PC-9 (cell line): ENCODE results near the gene RBP5. TPM values are rescaled to one million over a fixed set of nuclear protein-coding genes. Genes with fewer than 3 reads are reported as not detected.

ENCODE experiments used
- BruUV-seq: library from RNA; stranded (reverse); fragments of 400-500 nt; replicated peaks from 2 replicates; lab custom pipeline; 2021; lab: Mats Ljungman, UMichigan
- CTCF ChIA-PET: fragments of 300-600 bp; sonication (Branson Sonifier 250); formaldehyde crosslinking; loops from one replicate; lab custom pipeline; 2022; ENCODE audit warnings: antibody characterized with exemption; lab: Charles Lee
- POLR2A ChIA-PET: fragments of 300-600 bp; sonication (Branson Sonifier 250); formaldehyde crosslinking; loops from one replicate; lab custom pipeline; 2022; ENCODE audit warnings: antibody characterized with exemption; ENCODE audit not compliant: unreplicated experiment; lab: Charles Lee
- DNase-seq, 2 experiments: peaks; one replicate each; pipeline versions ENCODE4 v3.0.0 to v3.0.0-alpha.2; 2015 to 2022; ENCODE audit warnings: mixed read lengths in 1 of 2
- H2AFZ ChIP-seq: fragments of 200-600 bp; sonication (generic); 2 replicates; pipeline ENCODE4 v1.8.1; 2017; ENCODE audit warnings: antibody characterized with exemption
- H3F3A ChIP-seq: fragments of 200-600 bp; sonication (generic); 2 replicates; pipeline ENCODE4 v1.8.1; 2017; ENCODE audit warnings: antibody characterized with exemption, mild to moderate bottlenecking, low read depth; ENCODE audit not compliant: insufficient read depth
- H3K27ac ChIP-seq: fragments of 200-600 bp; sonication (generic); 2 replicates; pipeline ENCODE4 v1.6.1; 2016; ENCODE audit warnings: mixed run types
- H3K27me3 ChIP-seq: fragments of 200-600 bp; sonication (generic); 2 replicates; pipeline ENCODE4 v1.6.1; 2016; ENCODE audit warnings: low read depth, mixed run types; ENCODE audit not compliant: insufficient read depth
- H3K36me3 ChIP-seq: fragments of 200-600 bp; sonication (generic); 2 replicates; pipeline ENCODE4 v1.6.1; 2016; ENCODE audit warnings: low read depth, mixed run types
- H3K4me1 ChIP-seq: fragments of 200-600 bp; sonication (generic); replicated peaks from 2 replicates; pipeline ENCODE4 v1.6.1; 2016; ENCODE audit warnings: mixed run types; ENCODE audit not compliant: insufficient read depth
- H3K4me2 ChIP-seq: fragments of 200-600 bp; sonication (generic); 2 replicates; pipeline ENCODE4 v1.6.1; 2017; ENCODE audit warnings: mixed run types
- H3K4me3 ChIP-seq: fragments of 200-600 bp; sonication (generic); 2 replicates; pipeline ENCODE4 v1.6.1; 2016; ENCODE audit warnings: mixed run types
- H3K79me2 ChIP-seq: fragments of 200-600 bp; sonication (generic); 2 replicates; pipeline ENCODE4 v1.6.1; 2017; ENCODE audit warnings: low read depth, mixed run types
- H3K9me2 ChIP-seq: fragments of 200-600 bp; sonication (generic); 2 replicates; pipeline ENCODE4 v1.8.1; 2017; ENCODE audit warnings: mild to moderate bottlenecking; ENCODE audit not compliant: insufficient read depth
- H3K9me3 ChIP-seq: fragments of 200-600 bp; sonication (generic); 2 replicates; pipeline ENCODE4 v1.8.1; 2016; ENCODE audit warnings: low read depth; ENCODE audit not compliant: insufficient read depth
- H4K20me1 ChIP-seq: fragments of 200-600 bp; sonication (generic); 2 replicates; pipeline ENCODE4 v1.8.1; 2017; ENCODE audit not compliant: insufficient read depth
- EZH2 ChIP-seq: fragments of 200-600 bp; sonication (generic); IDR thresholded peaks from 2 replicates; pipeline ENCODE4 v1.8.0; 2017; ENCODE audit warnings: antibody characterized with exemption, low read depth
- intact Hi-C: fragments of 100-400 bp; cut with micrococcal nuclease; formaldehyde crosslinking; loops from one replicate; pipeline ENCODE4 v1.10.0; 2022; ENCODE audit not compliant: unreplicated experiment
- total RNA-seq: library from RNA; stranded (reverse); gene quantifications from 2 replicates; pipeline ENCODE4 v1.2.3, GENCODE V29; 2021
- TF ChIP-seq, protein P1 (sequence below): fragments of 200-600 bp; sonication (generic); conservative IDR thresholded peaks from 2 replicates; pipeline ENCODE4 v1.6.1; 2017; ENCODE audit warnings: mixed run types, antibody characterized with exemption, mild to moderate bottlenecking, moderate library complexity

The RBP5 gene
- total RNA-seq, 1 experiment from 2014 or later: 0.74 TPM

DNA sequence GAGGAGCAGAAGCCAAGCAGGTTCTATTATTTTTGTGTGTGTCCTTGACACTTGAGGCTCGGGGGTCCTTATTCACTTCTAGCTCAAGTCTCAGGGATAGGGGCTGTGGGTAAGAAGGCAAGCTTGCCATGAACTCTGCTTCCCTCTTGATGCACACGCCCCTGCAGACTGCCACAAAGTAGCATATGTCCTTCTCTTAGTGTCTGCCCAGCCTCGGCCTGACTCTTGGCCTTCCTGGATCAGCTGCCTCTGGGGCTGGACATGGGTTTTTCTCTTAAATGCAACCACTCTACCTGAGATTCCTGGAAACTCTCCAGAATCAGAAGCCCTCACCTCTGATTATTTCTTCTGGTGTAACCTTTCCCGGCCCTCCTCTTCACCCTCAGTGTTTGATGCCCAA lies 32.6 kb upstream of the RBP5 start:
- H2AFZ ChIP-seq: no peak overlapping the region

DNA sequence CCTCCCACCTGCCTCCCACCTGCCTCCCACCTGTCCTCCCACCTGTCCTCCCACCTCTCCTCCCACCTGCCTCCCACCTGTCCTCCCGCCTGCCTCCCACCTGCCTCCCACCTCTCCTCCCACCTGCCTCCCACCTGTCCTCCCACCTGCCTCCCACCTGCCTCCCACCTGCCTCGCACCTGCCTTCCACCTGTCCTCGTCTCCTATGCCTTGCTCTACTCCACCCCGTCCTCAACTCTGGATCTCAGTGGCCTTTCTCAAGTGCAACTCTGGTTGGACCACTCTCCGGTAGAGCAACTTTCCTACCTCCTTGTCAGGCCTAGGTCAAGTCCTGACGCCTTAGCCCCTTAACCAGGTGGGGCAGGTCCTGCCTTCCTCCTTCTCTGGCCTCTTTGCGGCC lies 31.5 kb upstream of the RBP5 start:
- Histone ChIP-seq H3K79me2 (no peaks in the 10 kb centered on the region), H2AFZ (no peak overlapping the region), H3K27ac (no peak overlapping the region), H3K4me3 (no peak overlapping the region), H3K9me3 (no peaks in the 10 kb centered on the region), H3K4me1 (peaks cover 17% of the 10 kb centered on the region), H4K20me1 (no peaks in the 10 kb centered on the region), H3F3A (peaks cover 11% of the 10 kb centered on the region), H3K9me2 (no peaks in the 10 kb centered on the region), H3K27me3 (no peaks in the 10 kb centered on the region), H3K36me3 (peaks cover 3% of the 10 kb centered on the region; the same call in 1 of the 2 replicates), H3K4me2 (no peak overlapping the region)
- TF ChIP-seq EZH2: no peak
- DNase-seq: no peak
- CTCF ChIA-PET: no interaction called here
- no TSS peak for BruUV-seq
- intact Hi-C loops: no loop called here
- POLR2A ChIA-PET: no interaction called here

More for the DNA sequence above, 32.6 kb upstream of the RBP5 start:
- no peak for DNase-seq
- H3K9me2 ChIP-seq: no peaks in the 10 kb centered on the region
- no TSS peak for BruUV-seq
- CTCF ChIA-PET: no interaction called here
- H3K79me2 ChIP-seq: no peaks in the 10 kb centered on the region
- H3K27ac ChIP-seq: no peak overlapping the region
- peaks cover 3% of the 10 kb centered on the region; the same call in 1 of the 2 replicates for H3K36me3 ChIP-seq
- H3K4me3 ChIP-seq: no peak overlapping the region
- H3K4me1 ChIP-seq: peaks cover 5% of the 10 kb centered on the region
- no peaks in the 10 kb centered on the region for H3K27me3 ChIP-seq
- H3K4me2 ChIP-seq: no peak overlapping the region
- no peaks in the 10 kb centered on the region for H3K9me3 ChIP-seq
- TF ChIP-seq EZH2: no peak
- TF ChIP-seq, protein P1, sequence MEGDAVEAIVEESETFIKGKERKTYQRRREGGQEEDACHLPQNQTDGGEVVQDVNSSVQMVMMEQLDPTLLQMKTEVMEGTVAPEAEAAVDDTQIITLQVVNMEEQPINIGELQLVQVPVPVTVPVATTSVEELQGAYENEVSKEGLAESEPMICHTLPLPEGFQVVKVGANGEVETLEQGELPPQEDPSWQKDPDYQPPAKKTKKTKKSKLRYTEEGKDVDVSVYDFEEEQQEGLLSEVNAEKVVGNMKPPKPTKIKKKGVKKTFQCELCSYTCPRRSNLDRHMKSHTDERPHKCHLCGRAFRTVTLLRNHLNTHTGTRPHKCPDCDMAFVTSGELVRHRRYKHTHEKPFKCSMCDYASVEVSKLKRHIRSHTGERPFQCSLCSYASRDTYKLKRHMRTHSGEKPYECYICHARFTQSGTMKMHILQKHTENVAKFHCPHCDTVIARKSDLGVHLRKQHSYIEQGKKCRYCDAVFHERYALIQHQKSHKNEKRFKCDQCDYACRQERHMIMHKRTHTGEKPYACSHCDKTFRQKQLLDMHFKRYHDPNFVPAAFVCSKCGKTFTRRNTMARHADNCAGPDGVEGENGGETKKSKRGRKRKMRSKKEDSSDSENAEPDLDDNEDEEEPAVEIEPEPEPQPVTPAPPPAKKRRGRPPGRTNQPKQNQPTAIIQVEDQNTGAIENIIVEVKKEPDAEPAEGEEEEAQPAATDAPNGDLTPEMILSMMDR: no peak
- intact Hi-C loops: no loop called here
- no peaks in the 10 kb centered on the region for H4K20me1 ChIP-seq
- no peaks in the 10 kb centered on the region for H3F3A ChIP-seq
- POLR2A ChIA-PET: no interaction called here

DNA sequence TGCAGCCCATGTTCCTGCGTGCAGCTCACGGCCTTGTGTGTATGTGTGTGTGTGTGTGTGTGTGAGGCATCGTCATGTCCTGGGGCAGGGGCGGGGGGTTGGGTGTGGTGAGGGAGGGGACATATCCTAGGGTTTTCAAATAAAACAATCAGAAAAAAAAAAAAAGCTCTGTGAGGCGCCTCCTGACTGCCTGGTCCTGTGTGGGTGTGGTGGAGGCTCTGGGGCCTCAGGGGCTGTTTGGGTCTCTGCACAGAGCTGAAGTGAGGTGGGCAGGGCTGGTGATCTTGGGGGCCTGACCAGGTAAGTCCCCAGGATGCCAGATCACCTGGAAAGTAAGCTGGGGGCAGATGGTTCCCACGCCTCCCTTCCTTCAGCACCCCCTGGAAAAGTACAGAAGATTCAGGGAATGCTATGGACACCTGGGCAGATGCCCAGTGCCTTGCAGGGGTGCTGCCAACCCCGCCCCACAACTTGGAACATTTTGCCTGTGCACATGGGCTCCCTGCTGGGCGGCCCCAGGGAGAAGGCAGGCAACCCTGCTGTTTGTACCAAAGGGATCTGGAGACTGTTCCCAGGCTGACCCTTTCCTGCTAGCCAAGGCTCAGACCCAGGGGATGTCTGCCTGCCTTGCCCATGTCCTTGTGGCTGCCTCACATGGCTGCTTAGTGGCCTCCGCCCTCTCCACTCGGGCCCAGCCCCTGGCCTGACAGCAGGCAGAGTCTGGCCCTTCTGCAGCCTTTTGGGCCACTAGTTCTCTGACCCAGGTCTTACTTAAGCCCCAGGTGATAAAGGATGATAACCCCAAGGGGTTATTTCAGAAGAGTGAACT lies 30.3 kb upstream of the RBP5 start:
- no peak overlapping the region for H2AFZ ChIP-seq
- ChIA-PET CTCF (interaction anchor here (0.5 to 0.9 kb wide), 2 partner anchors 27 to 46 kb away, joined by 3 read pairs; no protein-coding TSS in a partner anchor), POLR2A (interaction anchor here (0.6 kb wide), 1 partner anchor 90 kb away, joined by 3 read pairs; no protein-coding TSS in a partner anchor)
- H3K79me2 ChIP-seq: no peaks in the 10 kb centered on the region
- no peak for TF ChIP-seq EZH2
- TF ChIP-seq, protein P1: no peak
- H3K36me3 ChIP-seq: peaks cover 3% of the 10 kb centered on the region; the same call in 1 of the 2 replicates
- H3K4me1 ChIP-seq: peaks cover 28% of the 10 kb centered on the region
- no peaks in the 10 kb centered on the region for H4K20me1 ChIP-seq
- H3F3A ChIP-seq: peaks cover 22% of the 10 kb centered on the region
- no peak overlapping the region for H3K4me2 ChIP-seq
- no peaks in the 10 kb centered on the region for H3K27me3 ChIP-seq
- intact Hi-C loops: no loop called here
- no peaks in the 10 kb centered on the region for H3K9me3 ChIP-seq
- no peak overlapping the region for H3K27ac ChIP-seq
- no peak overlapping the region for H3K4me3 ChIP-seq
- H3K9me2 ChIP-seq: no peaks in the 10 kb centered on the region
- BruUV-seq: no TSS peak
- DNase-seq: no peak
